K562 (cell line): ENCODE results near the gene LMBR1L. TPM values are rescaled to one million over a fixed set of nuclear protein-coding genes. Genes with fewer than 3 reads are reported as not detected.

Source experiments
- ARID1B ChIP-seq: fragments of 450-650 bp; IDR thresholded peaks from 2 replicates; pipeline ENCODE4 v1.6.1; 2016; ENCODE audit warnings: antibody characterized with exemption, mild to moderate bottlenecking, inconsistent platforms
- BRD9 ChIP-seq: fragments of 450-650 bp; IDR thresholded peaks from 2 replicates; pipeline ENCODE4 v1.6.1; 2018; ENCODE audit warnings: low read depth; ENCODE audit not compliant: partially characterized antibody
- CBX2 ChIP-seq: fragments of 200-600 bp; sonication (generic); IDR thresholded peaks from one replicate; pipeline ENCODE4 v1.6.1; 2012; ENCODE audit warnings: mild to moderate bottlenecking, low read length, inconsistent platforms; ENCODE audit not compliant: insufficient read depth, poor library complexity, severe bottlenecking
- CGGBP1 ChIP-seq: fragments of 250-450 bp; sonication (Bioruptor Pico); IDR thresholded peaks from 2 replicates; pipeline ENCODE4 v1.9.0; 2021; ENCODE audit warnings: mild to moderate bottlenecking
- DEAF1 ChIP-seq: fragments of 450-650 bp; formaldehyde crosslinking; IDR thresholded peaks from 2 replicates; pipeline ENCODE4 v1.4.0; 2020; ENCODE audit warnings: mild to moderate bottlenecking, moderate library complexity
- FOXP4 ChIP-seq: sonication (generic); formaldehyde crosslinking; IDR thresholded peaks from 2 replicates; pipeline ENCODE4 v1.8.0; 2022; ENCODE audit warnings: mild to moderate bottlenecking, missing genetic modification reagents, borderline replicate concordance
- HNRNPL ChIP-seq: fragments of 200-400 bp; formaldehyde crosslinking; IDR thresholded peaks from 2 replicates; pipeline ENCODE4 v1.6.1; 2017; ENCODE audit warnings: low read depth, mild to moderate bottlenecking, low read length
- ILK ChIP-seq: fragments of 450-650 bp; IDR thresholded peaks from 2 replicates; pipeline ENCODE4 v1.6.1; 2016; ENCODE audit warnings: missing genetic modification characterization, low read depth, mild to moderate bottlenecking, missing compliant biosample characterization, moderate library complexity, borderline replicate concordance
- JUNB ChIP-seq: fragments of 450-650 bp; formaldehyde crosslinking; conservative IDR thresholded peaks from 2 replicates; pipeline ENCODE4 v1.4.0; 2020; ENCODE audit warnings: mild to moderate bottlenecking
- KAT7 ChIP-seq: sonication (generic); formaldehyde crosslinking; IDR thresholded peaks from 2 replicates; pipeline ENCODE4 v1.8.0; 2022; ENCODE audit warnings: missing genetic modification reagents, mild to moderate bottlenecking, borderline replicate concordance
- NELFE ChIP-seq: IDR thresholded peaks from 2 replicates; pipeline ENCODE4 v1.6.1; 2011; ENCODE audit warnings: mild to moderate bottlenecking; ENCODE audit not compliant: insufficient read depth, insufficient read length
- POLR3A ChIP-seq: IDR thresholded peaks from 2 replicates; pipeline ENCODE4 v1.6.1; 2011; ENCODE audit warnings: borderline replicate concordance, mild to moderate bottlenecking, moderate library complexity; ENCODE audit not compliant: insufficient read length, insufficient read depth; ENCODE audit errors: extremely low read depth
- RBM25 ChIP-seq: fragments of 200-400 bp; formaldehyde crosslinking; IDR thresholded peaks from 2 replicates; pipeline ENCODE4 v1.6.1; 2018; ENCODE audit warnings: low read length, low read depth, moderate library complexity; ENCODE audit not compliant: severe bottlenecking
- RBM34 ChIP-seq: fragments of 200-400 bp; formaldehyde crosslinking; IDR thresholded peaks from 2 replicates; pipeline ENCODE4 v1.6.1; 2018; ENCODE audit warnings: low read length, borderline replicate concordance; ENCODE audit not compliant: insufficient read depth
- SMARCA4 ChIP-seq: fragments of 450-650 bp; IDR thresholded peaks from 2 replicates; pipeline ENCODE4 v1.6.1; 2016
- SMARCE1 ChIP-seq: fragments of 450-650 bp; IDR thresholded peaks from 2 replicates; pipeline ENCODE4 v1.7.1; 2016; ENCODE audit warnings: mild to moderate bottlenecking
- TRIM28 ChIP-seq: fragments of 450-650 bp; IDR thresholded peaks from 2 replicates; pipeline ENCODE4 v1.6.1; 2017
- ZBTB43 ChIP-seq: sonication (generic); formaldehyde crosslinking; IDR thresholded peaks from 2 replicates; pipeline ENCODE4 v1.8.0; 2023; ENCODE audit warnings: mild to moderate bottlenecking, missing genetic modification reagents
- ZC3H11A ChIP-seq: IDR thresholded peaks from 2 replicates; pipeline ENCODE4 v1.6.1; 2012; ENCODE audit warnings: low read depth, low read length, improper control_type of control experiment
- ZKSCAN8 ChIP-seq: fragments of 200-800 bp; sonication (Bioruptor generic); IDR thresholded peaks from 2 replicates; pipeline ENCODE4 v1.6.1; 2016; ENCODE audit warnings: missing genetic modification characterization, missing compliant biosample characterization
- ZNF707 ChIP-seq: fragments of 250-450 bp; sonication (Bioruptor Pico); conservative IDR thresholded peaks from 2 replicates; pipeline ENCODE4 v1.8.0; 2022; ENCODE audit warnings: inconsistent platforms, mild to moderate bottlenecking, moderate library complexity
- polyA plus RNA-seq, 8 experiments: library from polyadenylated mRNA; depleted of rRNA in 4 of 8; stranded (reverse) in 5 of 8; unstranded in 3 of 8; fragments of >200 nt; fragmentation: Nextera tagmentation in 2 of 8; fragmentation: Illumina TruSeq in 1 of 8; extraction: Ambion mirVana in 2 of 8; extraction: Trizol in 1 of 8; gene quantifications; 2 replicates each; pipeline versions ENCODE4 v1.2.1 to v1.2.3, GENCODE V29; 2011 to 2014; ENCODE audit warnings: inconsistent platforms in 1 of 8, missing spikeins in 1 of 8
- total RNA-seq, 7 experiments: library from RNA; depleted of rRNA in 6 of 7; stranded (reverse); fragments of >200 nt in 6 of 7; fragmentation: Illumina TruSeq in 2 of 7; extraction: Trizol in 2 of 7; gene quantifications; 2 replicates each; pipeline versions ENCODE4 v1.2.1 to v1.2.3, GENCODE V29; 2011 to 2021; ENCODE audit warnings: low replicate concordance in 1 of 7

The LMBR1L gene
- total and polyA plus RNA-seq, 9 of the 15 experiments (the other 6 are each of a cell fraction or from before 2014, with no cell fraction given), result 2.5 to 57.0 (median 31.1) TPM

GRCh38 chr12:49130151-49131050, 19.8 kb upstream of the LMBR1L start (continued):
- 0 out of 2 replicates have a peak, but pooled peaks have one; percentile 16 for TF ChIP-seq TRIM28
- TF ChIP-seq RBM25, result no peak
- no peak for TF ChIP-seq JUNB (CRISPR knock-in tag)
- 0 out of 2 replicates have a peak, but pooled peaks have one; percentile 33 for TF ChIP-seq DEAF1 (CRISPR knock-in tag)
- no peak for TF ChIP-seq ZC3H11A
- no peak for TF ChIP-seq FOXP4 (CRISPR knock-in tag)
- no peak for TF ChIP-seq NELFE
- TF ChIP-seq HNRNPL, result peak; percentile 48; the same call in 1 of the 2 replicates
- TF ChIP-seq ZNF707 (CRISPR knock-in tag), result peak; percentile 11; the same call in 1 of the 2 replicates
- TF ChIP-seq CGGBP1, result no peak
- peak; percentile 91 for TF ChIP-seq BRD9
- peak; percentile 95 for TF ChIP-seq KAT7 (CRISPR knock-in tag)
- TF ChIP-seq RBM34, result no peak
- peak; percentile 65 for TF ChIP-seq ARID1B
- no peak; the same call in 1 of the 2 replicates for TF ChIP-seq SMARCE1
- no peak for TF ChIP-seq ILK (tag)
- TF ChIP-seq CBX2, result no peak
- no peak for TF ChIP-seq POLR3A
- peak; percentile 87; the same call in 1 of the 2 replicates for TF ChIP-seq ZBTB43 (CRISPR knock-in tag)
- no peak for TF ChIP-seq ZKSCAN8 (CRISPR knock-in tag)
- no peak; the same call in 1 of the 2 replicates for TF ChIP-seq SMARCA4
